NCI-H446 treated with DMSO at 0.1 percent for 48 hours (cell line): Measurements from ENCODE around the gene SELENOP.
"Not testable (repeated sequence)": the region's sequence is repeated elsewhere in the genome, so short reads cannot be mapped to it uniquely, and the experiment has no call there.

Experiments used
- DNase-seq: peaks from one replicate; lab custom pipeline; 2025; lab: John Stamatoyannopoulos, UW

SELENOP gene

GRCh38 chr5:42826757-42827515 lies 15.2 kb upstream of the SELENOP start:
- no peak for DNase-seq

GRCh38 chr5:42825422-42826148 lies 13.9 kb upstream of the SELENOP start:
- no peak for DNase-seq

- DNase-seq: no peak
These were observed 12.8 kb upstream of the SELENOP start for GRCh38 chr5:42824347-42824976.

DNA sequence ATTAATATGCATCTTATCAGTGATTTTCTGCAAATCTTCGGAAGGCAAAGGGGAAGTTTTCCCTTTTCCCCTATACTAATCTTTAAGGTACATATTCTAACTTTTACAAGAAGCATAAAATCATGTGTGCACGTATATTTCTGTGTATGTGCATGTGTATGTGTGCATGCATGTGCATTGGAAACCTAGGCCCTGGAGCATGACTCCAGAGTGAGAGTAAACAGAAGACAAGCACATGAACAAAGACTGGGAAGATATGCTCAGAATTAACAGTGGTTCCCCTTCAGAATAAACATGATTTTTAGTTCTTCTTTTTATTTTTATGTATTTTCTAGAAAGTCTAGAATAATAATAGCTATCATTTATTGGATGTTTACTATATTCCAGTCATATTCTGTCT lies 10.9 kb upstream of the SELENOP start:
- no peak for DNase-seq

- DNase-seq: no peak
These were observed 8.1 kb upstream of the SELENOP start for GRCh38 chr5:42819745-42820144.

DNA sequence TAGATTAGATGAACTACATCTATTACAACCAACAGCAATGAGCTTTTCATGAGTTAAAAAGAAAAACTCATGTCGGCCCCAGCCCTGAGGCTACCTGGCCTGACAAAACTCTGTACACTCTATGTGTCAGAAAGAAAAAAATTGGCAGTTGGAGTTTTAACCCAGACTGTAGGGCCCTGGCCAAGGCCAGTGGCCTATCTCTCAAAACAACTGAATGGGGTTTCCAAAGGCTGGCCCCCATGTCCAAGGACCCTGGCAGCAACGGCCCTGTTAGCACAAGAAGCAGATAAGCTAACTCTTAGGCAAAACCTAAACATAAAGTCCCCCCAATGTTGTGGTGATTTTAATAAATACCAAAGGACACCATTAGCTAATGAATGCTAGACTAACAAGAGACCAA lies 4.9 kb upstream of the SELENOP start:
- not testable (repeated sequence) for DNase-seq

DNA sequence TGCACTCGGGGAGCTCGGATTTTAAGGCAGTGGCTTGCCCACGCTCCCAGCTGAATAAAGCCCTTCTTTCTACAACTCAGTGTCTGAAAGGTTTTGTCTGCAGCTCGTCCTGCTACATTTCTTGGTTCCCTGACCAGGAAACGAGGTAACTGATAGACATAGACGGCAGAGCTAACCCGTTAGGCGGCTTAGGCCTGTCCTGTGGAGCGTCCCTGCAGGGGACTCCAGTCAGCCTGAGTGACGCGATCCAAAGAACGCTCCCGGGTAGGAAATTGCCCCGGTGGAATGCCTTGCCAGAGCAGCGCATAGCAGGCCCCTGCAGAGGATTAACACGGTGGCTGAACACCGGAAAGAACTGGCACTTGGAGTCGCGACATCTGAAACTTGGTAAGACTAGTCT lies 1.8 kb upstream of the SELENOP start:
- no peak for DNase-seq

GRCh38 chr5:42812620-42813019 lies 928 bp upstream of the SELENOP start:
- no peak for DNase-seq

DNA sequence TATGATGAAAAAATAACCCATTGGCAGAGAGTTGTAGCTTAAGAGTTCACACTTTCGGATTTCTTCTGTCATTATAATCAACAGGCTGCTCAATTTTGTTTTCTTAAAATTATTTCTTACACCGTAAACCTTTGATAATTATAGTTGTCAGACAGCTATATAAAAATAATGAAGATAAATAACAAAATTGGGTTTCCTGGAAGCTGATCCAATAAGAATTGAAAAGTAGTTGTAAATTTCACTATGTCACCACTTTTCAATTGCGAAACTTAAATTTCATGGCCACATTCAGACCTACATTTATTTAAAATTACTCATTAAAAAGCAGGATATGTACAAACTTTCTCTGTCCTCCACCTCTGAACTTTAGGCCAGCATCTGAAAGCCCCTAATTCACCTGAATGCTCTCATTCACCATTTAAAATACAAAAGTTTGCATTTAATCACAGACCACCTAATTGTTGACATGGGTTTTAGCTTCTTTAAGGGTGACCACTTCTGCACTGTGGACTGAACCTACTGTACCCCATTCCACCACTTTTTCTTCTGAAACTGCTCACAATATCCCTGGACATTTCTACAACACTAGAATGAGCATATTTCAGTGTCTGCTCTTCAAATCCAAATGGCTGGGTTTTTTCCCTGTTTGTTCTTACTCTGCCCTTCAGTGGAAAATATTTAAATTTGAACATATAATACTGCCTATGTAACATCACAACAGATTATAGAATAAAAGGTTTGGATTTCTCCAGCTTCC lies 680 bp downstream of the SELENOP start:
- no peak for DNase-seq

DNA sequence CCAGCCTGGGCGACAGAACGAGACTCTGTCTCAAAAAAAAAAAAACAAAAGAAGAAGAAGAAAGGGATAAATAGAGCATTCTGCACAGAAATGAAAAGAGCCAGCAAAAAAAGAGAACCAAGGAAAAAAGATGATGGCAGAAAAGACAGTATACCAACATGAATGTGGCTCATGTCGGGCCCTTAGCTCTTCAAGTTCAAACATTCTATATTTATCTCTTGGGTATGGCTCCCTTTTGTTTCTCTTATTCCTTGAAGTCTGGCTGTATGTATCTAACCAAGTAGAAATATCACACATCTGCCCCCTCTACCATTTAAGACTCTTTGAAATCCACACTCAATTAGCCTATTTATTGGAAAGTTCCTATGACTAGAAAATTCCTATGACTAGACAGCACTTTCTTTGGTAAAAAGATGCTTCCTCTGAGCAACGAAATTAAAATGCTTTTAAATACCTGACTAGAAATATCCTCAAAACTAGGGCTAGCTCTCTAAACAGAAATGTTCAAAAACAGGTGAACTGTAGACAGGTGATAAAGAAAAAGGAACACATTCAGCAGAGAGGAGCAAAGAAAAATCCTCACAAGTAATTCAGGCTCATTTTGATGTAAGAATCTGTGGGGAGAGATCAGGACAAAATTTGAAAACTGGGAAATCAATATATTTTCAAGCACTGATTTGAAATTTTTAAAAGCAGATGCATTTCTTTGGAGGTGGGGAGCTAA lies 2.6 kb downstream of the SELENOP start:
- no peak for DNase-seq

DNA sequence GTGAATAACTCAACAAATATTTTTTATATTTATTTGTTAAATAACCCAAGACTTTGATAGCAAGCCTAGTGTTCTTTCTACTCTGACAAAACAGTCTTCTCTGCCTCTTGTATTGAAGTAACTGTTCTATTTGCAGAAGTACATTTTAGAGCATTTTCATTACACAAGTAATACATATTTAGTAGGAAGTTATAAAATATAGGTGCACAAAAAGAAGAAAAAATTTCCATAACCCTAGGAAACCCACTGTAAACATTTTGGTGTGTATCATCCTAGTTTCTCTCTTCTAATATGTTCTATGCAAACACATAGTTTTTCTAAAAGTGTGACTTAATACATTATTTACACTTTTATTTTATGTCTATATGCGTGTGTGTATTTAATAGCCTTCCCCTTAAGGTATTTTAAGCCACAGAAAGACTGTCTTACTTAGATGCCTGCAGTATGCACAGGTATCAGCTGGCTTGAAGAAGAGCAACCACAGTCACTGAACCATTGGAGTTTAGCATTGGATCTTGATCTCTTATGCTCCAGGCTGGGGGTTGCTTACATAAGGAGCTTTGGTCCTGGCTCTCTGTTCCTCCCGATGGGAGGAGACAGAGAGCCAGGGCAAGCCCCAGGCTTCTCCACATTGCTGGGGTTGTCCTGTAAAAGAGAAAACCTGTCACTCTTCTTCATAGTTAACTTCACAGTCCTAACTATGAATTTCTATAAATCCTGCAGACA lies 3.8 kb downstream of the SELENOP start:
- no peak for DNase-seq

DNA sequence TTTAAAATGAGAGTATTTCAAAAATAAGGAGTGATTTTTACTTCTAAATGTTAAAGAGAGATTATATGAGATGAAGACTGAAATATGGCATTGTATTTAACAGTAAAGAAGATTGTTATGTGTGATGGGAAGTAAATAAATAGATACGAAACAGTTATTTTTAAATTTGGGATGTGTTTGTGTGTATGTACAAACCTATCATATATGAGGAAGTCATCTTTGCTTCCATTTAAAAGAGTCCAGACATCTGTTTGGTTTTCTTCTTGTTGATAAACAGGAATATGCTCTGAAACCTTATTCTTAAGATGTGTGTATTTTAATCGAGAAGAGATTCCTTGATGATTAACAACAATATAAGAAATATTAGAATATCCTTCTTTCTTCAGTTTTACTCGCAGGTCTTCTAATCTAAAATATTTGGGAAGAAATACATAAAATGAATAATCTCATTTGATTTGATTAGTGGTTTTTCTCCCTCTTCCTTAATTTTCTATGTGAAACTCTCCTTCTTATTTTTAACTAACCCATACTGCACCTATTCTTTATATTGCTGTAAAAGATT lies 4.9 kb downstream of the SELENOP start:
- DNase-seq: no peak

DNA sequence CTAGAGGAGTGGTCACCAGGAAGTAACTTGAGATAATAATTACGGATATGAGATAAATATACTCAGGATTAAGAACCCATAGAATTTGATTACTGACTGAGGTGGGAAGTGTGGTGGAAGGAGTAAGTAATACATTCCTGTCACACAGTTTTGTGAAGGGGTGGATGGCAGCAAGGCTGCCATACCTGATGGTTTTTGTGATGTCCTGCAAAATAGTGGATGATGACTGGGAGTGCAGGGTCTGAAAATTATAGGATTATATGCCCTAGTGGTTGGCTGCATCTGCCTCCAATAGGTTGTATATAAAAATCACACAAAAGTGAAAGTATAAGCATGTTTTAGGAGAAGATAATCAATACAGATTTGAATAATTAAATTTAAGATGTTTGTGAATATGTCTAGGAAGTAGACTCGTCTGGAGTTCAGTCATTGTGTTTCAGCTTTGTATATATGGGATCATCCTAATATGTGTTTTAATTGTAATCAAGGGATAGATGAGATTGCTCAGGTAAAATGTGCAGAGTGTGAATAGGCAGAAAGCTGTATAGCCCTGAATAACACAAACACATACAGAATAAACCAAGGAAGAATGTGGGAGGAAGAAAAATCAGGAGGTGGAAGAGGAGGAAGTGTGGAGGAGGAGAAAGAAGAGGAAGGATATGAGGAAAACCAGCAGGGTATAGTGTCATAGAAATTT lies 5.5 kb downstream of the SELENOP start:
- no peak for DNase-seq

DNA sequence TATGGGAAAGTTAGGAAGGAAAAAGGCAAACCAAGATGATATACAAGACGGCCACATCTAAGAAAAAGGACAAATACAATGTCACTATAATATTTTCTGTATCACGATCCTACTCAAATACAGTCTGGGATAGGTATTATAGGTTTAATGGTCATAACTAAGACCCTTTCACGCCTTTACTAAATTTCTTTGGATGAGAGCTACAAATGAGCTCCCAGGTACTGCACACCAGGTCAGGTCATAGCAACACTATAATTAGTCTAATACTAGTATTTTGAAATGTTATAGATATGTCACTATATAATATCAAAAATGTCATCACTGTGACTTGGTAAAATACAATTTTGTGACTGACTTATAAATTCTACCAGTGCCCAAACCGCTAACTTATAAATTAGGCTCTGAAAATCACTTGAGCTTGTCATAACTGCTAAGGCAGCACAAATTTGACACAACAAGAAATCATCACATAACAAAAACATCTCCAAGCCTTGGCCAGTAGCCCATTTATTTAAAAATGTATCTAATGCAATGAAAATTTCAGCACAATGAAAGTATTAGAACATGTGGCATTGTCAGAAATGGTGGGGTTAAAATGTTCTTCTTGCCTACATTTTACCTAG lies 6.9 kb downstream of the SELENOP start:
- DNase-seq: no peak

DNA sequence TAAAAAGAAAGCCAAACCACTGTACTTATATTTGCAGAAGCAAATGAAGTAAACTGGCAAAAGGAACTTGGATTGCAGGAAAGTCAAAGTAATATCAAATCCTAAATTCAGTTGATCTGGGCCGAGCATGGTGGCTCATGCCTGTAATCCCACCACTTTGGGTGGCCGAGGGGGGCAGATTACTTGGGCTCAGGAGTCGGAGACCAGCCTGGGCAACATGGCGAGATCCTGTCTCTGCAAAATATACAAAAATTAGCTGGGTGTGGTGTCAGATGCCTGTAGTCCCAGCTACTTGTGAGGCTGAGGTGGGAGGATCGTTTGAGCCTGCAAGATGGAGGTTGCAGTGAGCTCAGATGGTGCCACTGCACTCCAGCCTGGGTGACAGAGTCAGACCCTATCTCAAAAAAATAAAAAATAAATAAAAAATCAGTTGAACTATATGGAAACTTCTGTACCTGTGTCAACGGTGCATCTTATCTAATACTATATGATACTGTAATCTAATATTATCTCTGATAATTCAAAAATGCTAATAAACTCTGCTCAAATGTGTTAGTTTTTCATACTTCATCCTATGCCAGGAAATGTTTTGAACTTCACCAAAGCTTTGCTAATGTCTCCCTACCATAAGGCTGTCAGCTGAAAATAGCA lies 10.1 kb downstream of the SELENOP start:
- DNase-seq: no peak

DNA sequence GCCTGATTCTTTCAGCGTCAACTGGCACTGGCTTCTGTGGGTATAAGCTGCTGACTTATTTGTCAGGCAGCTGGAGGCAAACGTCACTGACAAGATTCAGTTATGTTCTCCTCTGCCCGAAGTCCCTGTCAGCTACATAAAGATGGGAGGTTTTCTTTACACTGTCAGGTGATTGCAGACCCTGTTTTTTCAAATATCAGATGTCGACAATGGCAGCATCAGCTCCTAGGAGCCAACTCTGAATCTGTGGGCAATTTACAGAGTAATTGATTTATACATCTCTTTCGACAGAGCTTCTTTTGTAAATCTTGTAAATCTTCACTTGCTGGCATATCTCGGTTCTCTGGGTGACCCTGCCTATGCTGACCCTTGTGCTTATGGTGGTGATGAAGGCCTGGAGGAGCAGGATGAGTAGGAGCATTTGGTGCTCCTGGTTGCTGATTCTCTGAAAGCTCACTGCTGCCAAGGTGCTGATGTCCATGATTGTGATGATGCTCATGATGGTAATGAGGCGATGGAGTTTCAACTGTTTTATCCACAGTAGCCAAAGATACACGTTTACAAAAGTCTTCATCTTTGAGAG lies 10.9 kb downstream of the SELENOP start:
- DNase-seq: no peak

GRCh38 chr5:42799668-42800114 lies 12.0 kb downstream of the SELENOP start:
- no peak for DNase-seq

DNA sequence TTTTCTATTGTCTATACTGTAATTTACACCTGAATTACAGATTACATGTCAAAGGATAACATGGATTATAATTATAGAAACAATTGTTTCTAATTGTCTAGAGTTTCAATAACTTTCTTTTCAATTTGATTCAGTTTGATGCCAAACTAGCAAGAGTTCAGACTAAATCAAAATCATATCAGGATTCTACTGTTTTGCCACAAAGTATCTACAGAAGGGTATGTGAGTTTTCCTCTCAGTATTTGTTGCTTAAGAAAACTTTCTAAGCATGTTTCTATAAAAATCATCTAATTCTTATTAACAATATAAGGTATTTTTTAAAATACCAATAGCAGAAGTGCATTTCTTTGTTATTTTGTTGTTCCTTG lies 12.5 kb downstream of the SELENOP start:
- no peak for DNase-seq
